Measurements from ENCODE around the gene MTMR12.
"Not testable (repeated sequence)": the region's sequence is repeated elsewhere in the genome, so short reads cannot be mapped to it uniquely, and the experiment has no call there.

MTMR12 gene

GRCh38 chr5:32230356-32231099, 82.2 kb downstream of the MTMR12 start:
- peak; percentile 16 for DNase-seq

- no peak for DNase-seq
These were observed 83.2 kb downstream of the MTMR12 start for GRCh38 chr5:32229586-32229985.

- DNase-seq: no peak
These were observed 83.9 kb downstream of the MTMR12 start for GRCh38 chr5:32228816-32229215.

GRCh38 chr5:32225445-32225844, 87.3 kb downstream of the MTMR12 start:
- no peak for DNase-seq

- DNase-seq: no peak
These were observed 88.6 kb downstream of the MTMR12 start for GRCh38 chr5:32223972-32224609.

- DNase-seq: no peak
These were observed 89.8 kb downstream of the MTMR12 start for GRCh38 chr5:32222723-32223470.

GRCh38 chr5:32217886-32218396, 94.8 kb downstream of the MTMR12 start:
- DNase-seq: peak; percentile 47

- not testable (repeated sequence) for DNase-seq
These were observed 98.4 kb downstream of the MTMR12 start for GRCh38 chr5:32214344-32214743.

- DNase-seq: no peak
These were observed 102.6 kb downstream of the MTMR12 start for GRCh38 chr5:32210151-32210550.

- not testable (repeated sequence) for DNase-seq
These were observed 103.9 kb downstream of the MTMR12 start for GRCh38 chr5:32208837-32209236.

GRCh38 chr5:32207355-32207634, 105.4 kb downstream of the MTMR12 start:
- peak; percentile 78 for DNase-seq

GRCh38 chr5:32206509-32207354, 106.0 kb downstream of the MTMR12 start:
- DNase-seq: no peak

GRCh38 chr5:32206053-32206452, 106.7 kb downstream of the MTMR12 start:
- no peak for DNase-seq

GRCh38 chr5:32202394-32202793, 110.3 kb downstream of the MTMR12 start:
- DNase-seq: peak; percentile 42

- peak; percentile 77 for DNase-seq
These were observed 111.5 kb downstream of the MTMR12 start for GRCh38 chr5:32201122-32201753.

- no peak for DNase-seq
These were observed 115.7 kb downstream of the MTMR12 start for GRCh38 chr5:32197032-32197431.

GRCh38 chr5:32195265-32195664, 117.5 kb downstream of the MTMR12 start:
- DNase-seq: no peak

GRCh38 chr5:32193591-32193990, 119.1 kb downstream of the MTMR12 start:
- DNase-seq: peak; percentile 89

GRCh38 chr5:32190095-32190494, 122.6 kb downstream of the MTMR12 start:
- no peak for DNase-seq

- no peak for DNase-seq
These were observed 125.1 kb downstream of the MTMR12 start for GRCh38 chr5:32187675-32188074.

- no peak for DNase-seq
These were observed 130.2 kb downstream of the MTMR12 start for GRCh38 chr5:32182463-32183063.

Data from suppressor macrophage treated with lipopolysaccharide for 4 hours (primary cell).